ENCODE results near the gene TPRG1L. TPM values are rescaled to one million over a fixed set of nuclear protein-coding genes. Genes with fewer than 3 reads are reported as not detected.

The TPRG1L gene
- total and polyA plus RNA-seq, 8 donors, result 27.3 to 42.9 (median 32.2) TPM

- intact Hi-C loops (cut with DNase I), result no loop called here
- H3K36me3 ChIP-seq, result no peaks in the 10 kb centered on the region
- H3K4me1 ChIP-seq, result peaks cover 28 to 47% of the 10 kb centered on the region in 2 donors
- no peaks in the 10 kb centered on the region for H3K27me3 ChIP-seq
- no peak for DNase-seq
- peak overlapping the region in 1 of 2 donors; percentile 28 for H3K27ac ChIP-seq
- no peaks in the 10 kb centered on the region for H3K9me3 ChIP-seq
- H3K4me3 ChIP-seq, result peak overlapping the region in 1 of 2 donors; percentile 5
- TF ChIP-seq CTCF (IDR thresholded peaks at IDR 0.05), result no peak
- peak; percentile 46 for ATAC-seq
These were observed 26.1 kb upstream of the TPRG1L start for GRCh38 chr1:3598522-3599285.

GRCh38 chr1:3599286-3599811 lies 25.5 kb upstream of the TPRG1L start:
- no peaks in the 10 kb centered on the region for H3K27me3 ChIP-seq
- DNase-seq (peak in 1 of 4 donors; percentile 53), ATAC-seq (peak; percentile 62)
- H3K4me3 ChIP-seq, result no peak overlapping the region
- H3K4me1 ChIP-seq, result peaks cover 28 to 44% of the 10 kb centered on the region in 2 donors
- no peaks in the 10 kb centered on the region for H3K36me3 ChIP-seq
- intact Hi-C loops (cut with DNase I), result no loop called here
- H3K9me3 ChIP-seq, result no peaks in the 10 kb centered on the region
- TF ChIP-seq CTCF (IDR thresholded peaks at IDR 0.05), result no peak
- H3K27ac ChIP-seq, result no peak overlapping the region

GRCh38 chr1:3599816-3600215 lies 25.0 kb upstream of the TPRG1L start:
- DNase-seq, result no peak

GRCh38 chr1:3600354-3600753 lies 24.5 kb upstream of the TPRG1L start:
- no peak for TF ChIP-seq CTCF (IDR thresholded peaks at IDR 0.05)
- peaks cover 28 to 44% of the 10 kb centered on the region in 2 donors for H3K4me1 ChIP-seq
- no peaks in the 10 kb centered on the region for H3K36me3 ChIP-seq
- no peak overlapping the region for H3K4me3 ChIP-seq
- H3K27ac ChIP-seq, result no peak overlapping the region
- no peaks in the 10 kb centered on the region for H3K27me3 ChIP-seq
- DNase-seq (no peak), ATAC-seq (no peak)
- intact Hi-C loops (cut with DNase I), result no loop called here
- no peaks in the 10 kb centered on the region for H3K9me3 ChIP-seq

More at GRCh38 chr1:3599816-3600215, 25.0 kb upstream of the TPRG1L start:
- no peaks in the 10 kb centered on the region for H3K9me3 ChIP-seq
- H3K4me1 ChIP-seq, result peaks cover 28 to 44% of the 10 kb centered on the region in 2 donors
- no peak overlapping the region for H3K4me3 ChIP-seq
- H3K27ac ChIP-seq, result no peak overlapping the region
- H3K27me3 ChIP-seq, result no peaks in the 10 kb centered on the region
- intact Hi-C loops (cut with DNase I), result no loop called here
- H3K36me3 ChIP-seq, result no peaks in the 10 kb centered on the region
- no peak for ATAC-seq
- no peak for TF ChIP-seq CTCF (IDR thresholded peaks at IDR 0.05)

- Histone ChIP-seq H3K27me3 (no peaks in the 10 kb centered on the region), H3K4me1 (peaks cover 28 to 43% of the 10 kb centered on the region in 2 donors), H3K27ac (no peak overlapping the region), H3K9me3 (no peaks in the 10 kb centered on the region), H3K4me3 (no peak overlapping the region), H3K36me3 (no peaks in the 10 kb centered on the region)
- DNase-seq (no peak), ATAC-seq (no peak)
- no peak for TF ChIP-seq CTCF (IDR thresholded peaks at IDR 0.05)
- intact Hi-C loops (cut with DNase I), result no loop called here
These were observed 23.1 kb upstream of the TPRG1L start for GRCh38 chr1:3601743-3602142.
